C4-2B (cell line): ENCODE results near the gene TBC1D25.
A peak's percentile ranks its signal among the peaks of the same experiment; 100 is the strongest.

Experiments used
- H3K27ac ChIP-seq: fragments of 450-650 bp; 2 replicates; pipeline ENCODE4 v1.5.1; 2017
- ZFX ChIP-seq: fragments of 450-650 bp; IDR thresholded peaks from 2 replicates; pipeline ENCODE4 v1.6.1; 2017
- TF ChIP-seq, protein P1 (sequence below): fragments of 450-650 bp; conservative IDR thresholded peaks from 2 replicates; pipeline ENCODE4 v1.5.1; 2017; ENCODE audit warnings: mild to moderate bottlenecking

TBC1D25 gene

DNA sequence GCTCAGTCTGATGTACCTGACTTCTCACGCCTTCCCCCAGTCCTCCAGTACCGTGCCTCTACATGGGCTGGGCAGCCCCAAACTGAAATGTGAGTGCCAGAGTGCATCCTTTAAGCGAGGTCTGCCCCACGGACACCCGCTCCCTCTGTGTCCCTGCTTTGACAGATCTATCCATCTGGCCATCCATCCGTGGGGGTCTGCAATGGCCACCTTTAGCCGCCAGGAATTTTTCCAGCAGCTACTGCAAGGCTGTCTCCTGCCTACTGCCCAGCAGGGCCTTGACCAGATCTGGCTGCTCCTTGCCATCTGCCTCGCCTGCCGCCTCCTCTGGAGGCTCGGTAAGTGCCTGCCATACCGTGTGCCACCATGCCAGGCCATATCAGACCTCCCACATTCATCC lies 29.9 kb upstream of the TBC1D25 start:
- peak overlapping the region; percentile 67; the same call in 1 of the 2 replicates for H3K27ac ChIP-seq
- no peak for TF ChIP-seq ZFX
- TF ChIP-seq, protein P1, sequence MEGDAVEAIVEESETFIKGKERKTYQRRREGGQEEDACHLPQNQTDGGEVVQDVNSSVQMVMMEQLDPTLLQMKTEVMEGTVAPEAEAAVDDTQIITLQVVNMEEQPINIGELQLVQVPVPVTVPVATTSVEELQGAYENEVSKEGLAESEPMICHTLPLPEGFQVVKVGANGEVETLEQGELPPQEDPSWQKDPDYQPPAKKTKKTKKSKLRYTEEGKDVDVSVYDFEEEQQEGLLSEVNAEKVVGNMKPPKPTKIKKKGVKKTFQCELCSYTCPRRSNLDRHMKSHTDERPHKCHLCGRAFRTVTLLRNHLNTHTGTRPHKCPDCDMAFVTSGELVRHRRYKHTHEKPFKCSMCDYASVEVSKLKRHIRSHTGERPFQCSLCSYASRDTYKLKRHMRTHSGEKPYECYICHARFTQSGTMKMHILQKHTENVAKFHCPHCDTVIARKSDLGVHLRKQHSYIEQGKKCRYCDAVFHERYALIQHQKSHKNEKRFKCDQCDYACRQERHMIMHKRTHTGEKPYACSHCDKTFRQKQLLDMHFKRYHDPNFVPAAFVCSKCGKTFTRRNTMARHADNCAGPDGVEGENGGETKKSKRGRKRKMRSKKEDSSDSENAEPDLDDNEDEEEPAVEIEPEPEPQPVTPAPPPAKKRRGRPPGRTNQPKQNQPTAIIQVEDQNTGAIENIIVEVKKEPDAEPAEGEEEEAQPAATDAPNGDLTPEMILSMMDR: no peak

DNA sequence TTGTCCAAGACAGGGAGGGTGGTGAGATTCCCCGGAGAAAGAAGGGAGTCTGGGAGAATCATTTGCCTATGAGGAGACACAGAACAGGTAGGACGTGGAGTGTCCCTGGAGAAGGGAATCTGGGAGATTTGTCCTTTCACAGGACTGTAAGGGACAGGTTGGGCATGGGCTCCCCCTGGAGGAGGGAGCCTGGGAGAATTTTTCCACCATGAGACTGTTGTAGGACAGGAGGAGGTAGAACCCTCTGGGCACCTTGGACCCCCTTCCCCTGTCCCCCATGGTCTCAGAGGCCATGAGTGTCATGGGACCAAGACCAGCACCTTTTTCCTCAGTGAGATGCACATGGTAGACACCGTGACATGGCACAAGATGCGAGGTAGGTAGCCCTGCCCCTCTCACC lies 28.0 kb upstream of the TBC1D25 start:
- H3K27ac ChIP-seq: no peak overlapping the region
- TF ChIP-seq, protein P1: peak; percentile 45
- TF ChIP-seq ZFX: no peak

DNA sequence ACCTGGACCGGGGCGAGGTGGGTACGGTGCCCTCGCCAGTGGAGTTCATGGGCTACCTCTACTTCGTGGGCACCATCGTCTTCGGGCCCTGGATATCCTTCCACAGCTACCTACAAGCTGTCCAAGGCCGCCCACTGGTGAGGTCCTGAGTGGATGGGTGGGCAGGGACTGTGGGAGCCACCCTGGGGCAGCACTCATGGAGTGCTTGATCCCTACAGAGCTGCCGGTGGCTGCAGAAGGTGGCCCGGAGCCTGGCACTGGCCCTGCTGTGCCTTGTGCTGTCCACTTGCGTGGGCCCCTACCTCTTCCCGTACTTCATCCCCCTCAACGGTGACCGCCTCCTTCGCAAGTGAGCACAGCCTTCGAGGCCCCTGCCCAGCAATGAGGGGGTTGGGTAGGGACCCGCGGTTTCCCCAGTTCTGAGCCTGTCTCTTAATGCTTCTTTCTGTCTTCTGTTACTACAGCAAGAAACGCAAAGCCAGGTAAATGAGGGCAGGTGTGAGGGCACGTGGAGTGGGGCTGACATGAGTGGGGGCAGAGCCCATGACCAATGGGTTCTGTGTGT lies 27.1 kb upstream of the TBC1D25 start:
- TF ChIP-seq ZFX: no peak
- TF ChIP-seq, protein P1: no peak
- H3K27ac ChIP-seq: no peak overlapping the region

DNA sequence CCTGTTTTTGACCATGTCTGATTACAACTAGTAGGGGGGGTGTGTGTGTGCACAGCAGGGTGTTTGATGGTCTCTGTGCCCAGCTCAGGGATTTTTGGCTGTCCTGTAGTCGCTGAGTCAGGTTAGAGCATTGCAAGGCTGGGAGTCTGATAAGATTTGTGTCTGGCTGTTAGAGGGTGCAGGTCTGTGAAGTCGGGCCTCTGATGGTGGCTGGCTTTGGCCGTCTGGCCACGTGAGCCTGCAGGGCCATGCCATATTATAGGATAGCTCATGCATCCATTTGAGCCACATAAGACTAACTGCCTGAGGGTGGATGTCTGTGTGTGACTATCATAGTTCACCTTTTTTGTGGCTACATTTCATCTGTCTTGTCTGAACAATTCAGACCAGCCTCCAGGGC lies 25.8 kb upstream of the TBC1D25 start:
- TF ChIP-seq, protein P1: no peak
- no peak for TF ChIP-seq ZFX
- no peak overlapping the region for H3K27ac ChIP-seq

DNA sequence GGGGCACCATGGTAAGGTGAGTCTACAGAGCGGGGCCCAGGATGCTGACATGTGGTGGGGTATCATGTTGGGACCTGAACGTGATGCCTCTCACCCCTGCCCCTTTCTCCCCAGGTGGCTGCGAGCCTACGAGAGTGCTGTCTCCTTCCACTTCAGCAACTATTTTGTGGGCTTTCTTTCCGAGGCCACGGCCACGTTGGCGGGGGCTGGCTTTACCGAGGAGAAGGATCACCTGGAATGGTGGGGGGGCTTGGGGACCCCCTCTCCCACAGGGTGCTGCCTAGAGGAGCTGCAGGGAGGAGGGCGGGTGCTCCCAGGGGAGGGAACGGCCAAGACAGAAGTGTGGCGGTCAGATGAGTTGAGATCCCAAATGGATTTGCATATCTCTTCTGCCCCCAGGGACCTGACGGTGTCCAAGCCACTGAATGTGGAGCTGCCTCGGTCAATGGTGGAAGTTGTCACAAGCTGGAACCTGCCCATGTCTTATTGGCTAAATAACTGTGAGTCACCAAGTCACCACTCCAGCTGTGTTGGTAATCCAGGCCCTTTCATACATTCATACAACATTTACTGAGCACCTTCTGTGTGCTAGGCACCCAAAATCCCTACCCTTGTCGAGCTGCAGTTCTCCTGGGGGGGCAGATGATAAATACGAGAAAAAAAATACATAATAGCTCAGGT lies 25.2 kb upstream of the TBC1D25 start:
- TF ChIP-seq, protein P1: no peak
- TF ChIP-seq ZFX: no peak

DNA sequence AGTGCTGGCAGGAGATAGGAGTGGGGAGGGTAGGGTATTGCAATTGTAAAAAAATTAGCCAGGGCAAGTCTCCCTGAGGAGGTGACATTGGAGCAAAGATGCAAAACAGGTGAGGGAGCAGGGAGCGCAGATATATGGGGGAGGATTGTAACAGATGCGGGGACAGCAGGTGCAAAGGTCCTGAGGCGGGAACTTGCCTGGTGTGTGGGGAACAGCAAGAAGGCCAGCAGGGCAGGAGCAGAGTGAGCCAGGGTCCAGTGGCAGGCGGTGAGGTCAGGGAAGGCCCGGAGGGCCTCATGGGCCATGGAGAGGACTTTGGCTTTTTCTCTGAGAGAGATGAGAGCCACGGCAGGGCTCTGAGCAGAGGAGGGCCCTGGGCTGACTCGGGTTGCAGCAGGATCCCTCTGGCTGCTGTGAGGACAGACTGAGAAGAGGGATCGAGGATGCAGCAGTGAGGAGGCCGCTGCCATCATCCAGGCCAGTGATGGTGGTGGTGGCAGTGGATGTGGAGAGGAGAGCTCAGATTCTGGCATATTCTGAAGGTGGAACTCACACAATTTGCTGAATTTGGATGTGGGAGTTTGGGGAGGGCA lies 24.6 kb upstream of the TBC1D25 start:
- TF ChIP-seq ZFX: no peak
- TF ChIP-seq, protein P1: no peak
- H3K27ac ChIP-seq: no peak overlapping the region

More for the DNA sequence above, 25.2 kb upstream of the TBC1D25 start:
- no peak overlapping the region for H3K27ac ChIP-seq

DNA sequence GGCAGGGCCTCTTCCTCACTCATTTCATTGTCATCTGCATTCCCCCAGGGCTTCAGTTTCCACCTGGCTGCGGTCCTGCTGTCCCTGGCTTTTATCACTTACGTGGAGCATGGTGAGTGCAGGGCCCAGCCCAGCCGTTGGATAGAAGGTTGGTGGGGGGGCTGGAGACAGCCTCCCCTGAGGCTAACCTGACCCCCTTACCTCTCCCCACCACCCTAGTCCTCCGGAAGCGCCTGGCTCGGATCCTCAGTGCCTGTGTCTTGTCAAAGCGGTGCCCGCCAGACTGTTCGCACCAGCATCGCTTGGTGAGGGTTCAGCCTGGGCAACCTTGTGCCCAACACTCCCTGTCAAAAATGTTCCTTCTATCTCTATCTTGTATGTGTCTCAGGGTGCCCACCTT lies 23.7 kb upstream of the TBC1D25 start:
- TF ChIP-seq, protein P1: no peak
- TF ChIP-seq ZFX: no peak
- no peak overlapping the region for H3K27ac ChIP-seq
